Stimulated activated CD4-positive, alpha-beta T cell treated with anti-CD3 and anti-CD28 coated beads, Interleukin-12 subunit alpha, Interleukin-12 subunit beta, amount 100 ng/mL, for 24 hours (primary cell): ENCODE data around the gene GNAZ.

Source experiments
- DNase-seq, 2 experiments: peaks; one replicate each; pipeline ENCODE4 v3.0.0-alpha.2; 2020; ENCODE audit warnings: low read depth in 2 of 2

The GNAZ gene

DNA sequence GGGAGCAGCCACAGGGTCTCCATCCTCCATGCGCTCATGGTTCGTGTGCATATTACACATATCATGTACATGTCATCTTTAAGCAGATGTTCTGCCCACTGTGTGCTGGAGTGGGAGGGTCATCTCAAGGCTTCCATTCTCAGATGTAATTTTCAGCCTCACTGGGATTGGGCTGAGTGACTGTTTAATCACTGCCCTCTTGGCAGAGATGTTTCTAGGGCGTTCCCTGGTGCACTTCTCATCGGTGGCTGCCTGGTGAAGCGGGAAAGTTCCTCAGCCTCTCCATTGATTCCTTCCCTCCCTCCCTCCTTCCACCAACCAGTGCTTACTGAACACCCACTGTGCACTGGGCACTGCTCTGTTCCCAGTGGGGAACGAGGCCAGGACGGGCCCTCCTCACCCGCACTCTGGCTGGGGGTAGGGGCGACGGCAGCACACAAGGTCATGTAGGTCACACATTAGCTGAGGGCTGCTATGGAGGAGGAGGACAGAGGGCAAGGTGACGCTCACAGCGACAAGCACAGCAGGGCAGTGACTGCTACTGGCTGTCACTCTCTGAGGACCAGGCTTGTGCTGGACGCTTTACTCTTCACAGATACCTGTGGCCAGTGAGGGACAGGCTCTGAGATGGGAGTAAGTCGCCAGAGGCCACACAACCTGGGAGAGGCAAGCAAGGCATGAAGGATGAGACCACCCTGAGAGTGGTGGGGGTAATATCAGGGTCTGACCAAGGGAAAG is 22.9 kb downstream of the GNAZ start:
- DNase-seq = no peak

GRCh38 chr22:23094260-23094659 is 23.9 kb downstream of the GNAZ start:
- no peak for DNase-seq

DNA sequence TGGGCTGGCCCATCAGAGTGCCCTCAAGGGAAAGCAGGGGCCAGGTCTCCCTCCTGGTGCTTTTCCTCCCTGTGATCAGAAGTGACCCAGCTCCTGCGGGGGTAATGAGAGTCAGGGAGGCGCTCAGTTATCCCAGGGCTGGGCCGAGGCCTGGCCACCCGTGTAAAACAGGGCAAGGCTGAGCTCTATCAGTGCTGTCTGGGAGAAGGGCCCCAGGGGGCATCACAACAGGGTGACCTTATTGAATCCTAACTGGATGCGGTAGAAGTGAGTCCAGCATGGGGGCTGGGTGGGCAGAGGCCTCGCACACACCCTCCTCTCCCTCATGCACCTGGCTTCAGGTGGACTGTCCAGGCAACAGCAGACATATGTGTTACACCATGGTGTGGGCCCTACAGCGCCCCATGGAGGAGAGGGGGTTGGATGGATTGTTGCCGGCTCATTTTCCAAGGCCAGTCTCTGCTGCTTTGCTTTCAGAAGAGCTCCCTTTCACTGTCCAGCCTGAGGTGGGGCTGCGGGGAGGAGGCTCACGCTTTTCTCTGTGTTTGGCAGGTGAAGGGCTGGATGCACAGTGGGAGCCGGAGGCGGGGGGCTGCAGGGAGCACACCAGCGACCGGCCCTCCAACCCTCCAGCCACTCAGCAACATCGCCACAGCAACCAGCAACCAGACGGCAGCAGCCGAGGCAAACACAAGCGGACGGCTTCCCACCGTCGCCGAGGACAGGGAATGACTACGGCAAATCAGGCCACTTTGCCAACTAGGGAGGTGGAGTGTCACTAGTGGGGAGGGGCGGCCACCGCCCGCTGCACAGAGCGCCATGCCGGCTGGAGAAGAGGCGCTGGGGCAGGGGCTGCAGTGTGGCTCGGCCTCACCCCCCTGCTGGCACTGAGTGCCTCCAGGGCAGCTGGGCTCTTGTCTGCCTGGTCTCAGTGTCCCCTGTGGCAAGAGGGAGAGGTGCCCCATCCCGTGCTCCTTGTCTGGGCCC is 24.7 kb downstream of the GNAZ start:
- DNase-seq = no peak

- DNase-seq = no peak
Measured at GRCh38 chr22:23095733-23096342, 25.5 kb downstream of the GNAZ start.

GRCh38 chr22:23097412-23098229 is 27.3 kb downstream of the GNAZ start:
- no peak for DNase-seq

DNA sequence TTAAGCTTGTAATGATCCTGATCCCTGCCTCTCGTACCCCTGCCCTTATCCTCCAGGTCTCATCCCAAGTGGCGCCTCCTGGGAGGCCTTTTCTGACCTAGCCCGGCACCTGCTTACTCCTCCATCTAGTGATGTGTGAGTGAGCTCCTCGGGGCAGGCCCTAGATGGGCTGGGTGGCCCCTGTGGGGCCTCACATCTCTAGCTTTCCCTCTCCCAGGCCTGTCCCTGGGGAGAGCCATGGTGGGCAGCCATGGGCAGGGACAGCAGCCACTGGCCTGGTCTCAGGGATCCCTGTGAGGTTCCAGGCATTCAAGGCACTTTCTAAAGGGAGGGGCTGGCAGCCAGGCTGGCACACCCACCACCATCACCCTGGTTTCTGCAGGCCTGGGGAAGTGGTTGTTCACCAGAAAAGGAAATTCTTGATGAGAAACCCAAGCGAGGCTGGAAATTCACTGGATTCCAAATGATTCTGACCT is 27.9 kb downstream of the GNAZ start:
- DNase-seq = no peak

DNA sequence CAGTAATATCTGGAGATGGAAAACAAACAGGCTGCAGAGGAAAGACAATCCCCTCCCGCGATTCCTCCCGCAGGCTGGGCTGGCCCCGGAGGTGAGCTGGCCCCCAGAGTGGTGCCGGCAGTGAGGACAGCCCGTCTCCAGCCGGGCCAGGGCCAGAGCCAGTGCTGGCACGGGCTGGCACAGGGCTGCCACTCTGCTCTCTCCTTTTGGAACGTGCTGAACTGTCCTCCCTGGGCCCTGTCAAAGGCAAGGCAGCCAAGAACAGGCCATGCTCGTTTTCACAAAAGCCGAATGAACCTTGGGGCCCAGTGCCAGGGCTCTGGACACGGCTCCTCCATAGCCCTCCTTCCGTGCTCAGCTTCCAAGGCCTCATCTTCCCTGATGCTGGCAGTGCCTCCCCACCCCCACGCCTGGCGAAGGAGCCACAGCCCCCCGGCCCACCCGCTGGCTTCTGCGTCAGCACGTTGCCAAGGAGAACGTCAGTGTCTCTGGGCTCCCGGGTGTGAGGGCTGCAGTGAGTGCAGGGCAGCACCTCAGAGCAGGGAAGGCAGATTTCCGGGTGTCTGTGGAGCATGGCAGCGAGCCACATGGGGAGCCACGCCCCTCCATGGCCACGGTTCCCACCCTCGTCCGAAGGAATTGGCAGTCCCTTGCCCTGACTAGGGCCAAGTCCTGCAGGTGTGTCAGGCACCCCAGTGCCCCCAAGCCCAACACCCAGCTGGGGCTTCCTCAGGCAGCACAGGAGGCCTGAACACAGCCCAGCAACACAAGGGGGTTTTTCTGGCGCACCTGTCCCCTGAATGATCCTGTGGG is 28.6 kb downstream of the GNAZ start:
- no peak for DNase-seq

DNA sequence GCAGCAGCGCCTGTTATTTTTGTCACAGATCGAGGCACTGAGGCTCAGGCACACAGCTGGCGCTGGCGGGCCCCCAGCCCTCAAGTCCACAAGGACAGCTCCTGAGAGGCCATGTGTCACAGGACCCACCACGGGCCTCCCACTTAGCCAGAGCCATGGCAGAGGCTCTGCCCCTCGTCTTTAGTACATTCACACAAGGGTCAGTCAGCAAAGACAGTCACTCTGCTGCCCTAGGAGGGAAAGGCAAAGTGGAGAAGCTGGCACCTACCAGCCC is 29.1 kb downstream of the GNAZ start:
- no peak for DNase-seq

- DNase-seq = no peak
Measured at GRCh38 chr22:23100124-23100801, 29.9 kb downstream of the GNAZ start.

DNA sequence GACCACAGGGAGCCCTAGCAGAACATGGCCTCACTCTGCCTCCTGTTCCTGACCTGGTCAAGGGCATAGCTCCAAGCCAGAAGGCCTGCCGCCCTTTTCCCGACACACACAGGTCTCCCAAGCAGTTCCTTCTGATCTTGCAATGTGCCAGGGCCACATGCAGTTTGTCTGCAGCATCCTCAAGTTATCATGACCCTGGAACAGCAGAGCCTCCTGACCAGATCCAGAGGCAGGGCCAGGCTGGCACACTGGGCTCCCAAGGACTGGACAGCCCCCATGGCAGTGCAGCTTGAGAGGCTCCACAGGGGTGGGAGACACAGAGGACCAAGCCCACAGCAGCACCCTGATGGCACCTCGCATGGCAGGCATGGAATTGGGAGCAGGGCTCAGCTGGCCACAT is 31.2 kb downstream of the GNAZ start:
- DNase-seq = no peak

DNA sequence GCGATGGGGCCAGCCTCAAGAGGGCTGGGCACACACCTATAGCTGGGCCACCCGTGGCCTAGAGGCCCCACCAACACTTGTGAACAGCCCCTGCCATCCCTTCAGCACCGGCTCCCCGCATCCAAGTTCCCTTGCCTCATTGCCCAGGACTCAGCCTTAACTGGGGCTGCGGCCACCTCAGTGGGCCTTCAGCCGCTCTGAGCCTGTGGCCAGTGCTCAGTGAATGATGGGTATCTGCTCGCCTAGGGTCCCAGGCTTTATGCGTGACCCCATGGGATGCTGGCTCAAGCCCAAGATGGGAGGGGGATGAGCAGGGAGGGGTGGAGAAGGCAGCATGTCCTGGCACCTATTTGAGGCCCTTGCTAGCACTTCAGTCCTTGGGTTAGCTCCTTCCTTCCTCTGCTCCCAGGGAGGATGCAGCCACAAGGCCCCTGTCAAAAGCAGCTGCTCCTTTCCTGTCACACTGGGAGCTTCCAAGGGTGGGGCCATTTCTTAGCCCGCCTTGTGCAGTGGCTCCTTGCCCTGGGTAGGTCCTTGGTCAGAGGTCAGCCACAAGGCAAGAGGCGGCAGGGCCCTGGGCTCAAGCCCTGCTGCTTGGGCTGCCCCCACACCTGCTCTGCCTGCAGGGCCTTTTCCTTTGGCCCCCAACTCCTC is 31.8 kb downstream of the GNAZ start:
- no peak for DNase-seq

DNA sequence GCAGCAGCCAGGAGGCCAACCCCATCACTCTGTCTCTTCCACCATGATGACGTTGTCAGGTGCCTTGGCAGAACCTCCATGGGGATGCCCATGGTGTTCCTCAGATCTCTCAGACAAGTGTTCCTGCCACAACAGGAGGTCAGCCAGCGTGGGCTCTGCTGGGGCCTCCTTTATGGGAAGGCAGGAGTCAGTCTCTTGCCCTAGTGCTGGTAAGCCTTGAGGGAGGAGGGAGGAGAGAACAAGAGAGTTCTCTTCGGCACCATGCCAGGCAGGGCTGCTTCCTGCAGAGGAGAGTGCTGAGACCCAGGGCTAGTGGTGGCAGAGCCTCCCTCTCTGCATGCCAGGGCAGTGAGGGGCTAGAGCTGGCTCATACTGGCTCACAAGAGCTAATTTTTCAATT is 32.5 kb downstream of the GNAZ start:
- DNase-seq = no peak

DNA sequence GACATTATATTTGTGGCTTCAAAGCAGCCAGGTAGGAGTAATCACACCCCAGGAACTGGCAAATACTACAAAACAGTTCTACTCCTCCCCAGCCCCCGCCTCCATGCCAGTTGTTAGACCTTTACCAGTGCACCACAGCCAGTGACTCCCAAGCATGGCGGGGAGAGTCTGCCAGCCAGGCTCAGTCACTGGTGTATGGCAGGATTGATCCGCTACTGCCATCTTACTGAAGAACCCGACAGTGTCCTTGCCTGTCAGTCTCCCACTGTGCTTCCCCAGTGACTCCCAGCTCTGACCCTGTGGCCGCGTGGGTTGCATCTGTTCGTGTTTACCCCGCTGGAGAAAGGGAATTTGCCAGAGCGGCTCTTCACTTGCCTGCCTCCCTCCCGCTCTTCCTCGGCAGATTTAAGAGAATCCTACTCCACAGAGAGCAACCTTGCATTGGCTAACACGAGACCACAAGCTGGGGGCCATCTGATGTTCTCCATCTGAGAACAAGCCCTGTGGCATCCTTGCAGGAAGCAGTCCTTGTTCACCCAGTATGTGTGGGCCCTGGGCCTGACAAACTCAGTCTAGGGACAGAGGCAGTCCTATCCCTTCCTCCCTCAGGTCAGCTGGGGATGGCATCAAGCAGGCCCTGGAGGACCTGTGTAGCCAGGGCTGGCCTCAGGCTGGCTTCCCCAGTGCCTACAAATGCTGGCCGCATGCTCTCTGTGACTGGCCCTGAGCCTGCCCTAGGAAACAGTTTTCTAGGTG is 33.1 kb downstream of the GNAZ start:
- DNase-seq = no peak

GRCh38 chr22:23104187-23104971 is 34.1 kb downstream of the GNAZ start:
- DNase-seq = no peak

GRCh38 chr22:23105304-23105703 is 35.0 kb downstream of the GNAZ start:
- no peak for DNase-seq

DNA sequence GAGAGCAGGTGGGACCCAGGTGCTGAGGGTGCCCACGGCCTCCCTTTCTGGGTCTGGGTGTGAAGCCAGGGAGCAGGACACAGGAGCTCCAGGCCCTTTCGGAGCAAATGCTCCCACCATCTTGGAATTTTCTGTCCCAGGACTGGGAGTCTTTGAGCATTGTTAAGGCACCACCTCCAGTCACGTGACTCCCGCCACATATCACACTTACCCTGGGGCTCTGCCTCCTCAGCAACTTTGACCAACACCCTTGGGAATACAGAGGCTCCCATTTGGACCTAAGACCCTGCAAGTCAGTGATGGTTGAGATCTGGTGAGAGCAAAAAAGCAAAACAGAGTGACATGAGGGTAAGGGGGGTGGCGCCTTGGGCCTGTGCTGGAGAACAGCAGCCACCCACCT is 35.6 kb downstream of the GNAZ start:
- no peak for DNase-seq

DNA sequence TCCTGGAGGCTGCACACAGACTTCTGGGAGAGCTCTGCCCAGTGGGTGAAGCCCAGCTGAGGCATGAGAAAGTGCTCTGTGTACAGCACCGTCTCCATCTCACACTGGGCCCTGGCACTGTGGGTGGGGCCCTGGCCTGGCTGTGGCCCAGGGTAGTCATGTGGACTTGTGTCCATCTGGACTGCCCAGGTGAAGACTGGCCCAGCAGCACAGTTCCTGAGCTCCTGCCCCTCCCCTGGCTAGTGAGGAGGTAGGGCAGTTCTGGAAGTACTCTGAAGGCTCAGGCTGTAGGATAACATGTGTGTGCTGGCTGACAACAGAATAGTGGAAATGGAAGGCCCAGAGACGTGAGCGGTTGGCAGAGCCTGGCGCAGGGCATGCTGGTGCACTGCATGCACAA is 36.0 kb downstream of the GNAZ start:
- no peak for DNase-seq

DNA sequence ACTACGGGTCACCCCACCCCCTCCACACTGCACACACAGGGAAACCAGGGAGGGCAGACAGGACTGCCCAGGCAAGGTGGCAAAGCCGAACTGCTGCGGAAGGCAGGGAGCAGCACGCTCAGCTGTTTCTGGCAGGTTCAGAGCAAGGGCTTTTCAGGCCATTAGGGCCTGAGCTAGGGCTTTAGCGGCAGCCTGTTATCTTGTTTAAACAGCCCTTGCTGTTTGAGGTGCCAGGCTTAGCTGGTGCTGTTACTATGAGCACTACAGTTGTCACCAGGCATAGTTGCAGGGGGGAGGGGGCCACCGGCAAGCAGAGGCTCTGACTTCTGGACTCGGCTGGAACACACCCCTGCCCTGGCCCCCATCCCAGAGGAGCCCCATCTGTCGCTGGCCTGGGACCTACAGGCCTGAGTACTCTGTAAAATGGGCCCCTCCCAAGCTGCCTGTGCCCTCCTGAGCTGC is 36.6 kb downstream of the GNAZ start:
- no peak for DNase-seq
